Measurements from ENCODE around the gene SDK2.
"Not testable (repeated sequence)": the region's sequence is repeated elsewhere in the genome, so short reads cannot be mapped to it uniquely, and the experiment has no call there.

The SDK2 gene

GRCh38 chr17:73316919-73317505 lies 327.2 kb downstream of the SDK2 start:
- peak; percentile 43 for DNase-seq (ENCODE audit: low read depth)
- H3K4me3 ChIP-seq (ENCODE audit: low read length): no peak overlapping the region
- no peak for TF ChIP-seq CTCF (conservative IDR thresholded peaks at IDR 0.05; ENCODE audit: low read length)

DNA sequence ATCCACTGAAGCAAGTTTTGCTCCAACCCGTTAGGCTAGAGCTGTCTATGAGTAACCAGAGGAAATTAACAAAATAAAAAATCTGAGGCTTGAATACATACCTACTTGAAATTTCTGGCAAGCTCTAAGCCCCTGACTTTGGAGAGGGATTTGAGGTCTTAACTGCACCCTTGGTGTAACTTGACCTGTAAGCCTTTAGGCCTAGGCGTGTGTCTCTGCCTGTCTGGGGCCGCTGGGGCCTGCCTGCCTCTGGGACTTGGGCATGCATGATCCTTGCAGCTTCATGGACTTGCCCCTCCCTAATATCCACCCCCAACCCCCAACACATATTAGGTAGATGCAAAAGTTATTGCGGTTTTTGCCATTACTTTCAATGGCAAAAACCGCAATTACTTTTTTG lies 328.8 kb downstream of the SDK2 start:
- DNase-seq (ENCODE audit: low read depth): no peak
- H3K4me3 ChIP-seq (ENCODE audit: low read length): no peak overlapping the region
- TF ChIP-seq CTCF (conservative IDR thresholded peaks at IDR 0.05; ENCODE audit: low read length): no peak

- TF ChIP-seq CTCF (conservative IDR thresholded peaks at IDR 0.05; ENCODE audit: low read length): no peak
- no peak overlapping the region for H3K4me3 ChIP-seq (ENCODE audit: low read length)
- DNase-seq (ENCODE audit: low read depth): no peak
These were observed 330.6 kb downstream of the SDK2 start for GRCh38 chr17:73313526-73314127.

DNA sequence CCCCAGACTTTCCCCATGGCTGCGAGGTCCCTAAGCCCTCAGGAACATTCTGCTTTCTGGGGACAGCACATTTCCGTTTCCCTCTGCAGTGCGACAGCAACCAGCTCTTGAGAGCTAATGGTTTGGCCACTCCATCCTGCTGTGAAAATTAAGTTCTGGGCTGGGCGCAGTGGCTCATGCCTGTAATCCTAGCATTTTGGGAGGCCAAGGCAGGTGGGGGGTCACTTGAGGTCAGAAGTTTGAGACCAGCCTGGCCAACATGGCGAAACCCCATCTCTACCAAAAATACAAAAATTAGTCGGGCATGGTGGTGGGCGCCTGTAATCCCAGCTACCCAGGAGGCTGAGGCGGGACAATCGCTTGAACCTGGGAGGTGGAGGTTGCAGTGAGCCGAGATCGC lies 331.4 kb downstream of the SDK2 start:
- not testable (repeated sequence) for DNase-seq (ENCODE audit: low read depth); H3K4me3 ChIP-seq (ENCODE audit: low read length)

GRCh38 chr17:73311781-73312641 lies 332.2 kb downstream of the SDK2 start, which contains the start of gene CDC42EP4:
Gene CDC42EP4, minus strand, starts transcription at chr17:73312001. Its CDS starts 25,501 bp downstream, at chr17:73286500.
- TF ChIP-seq CTCF (conservative IDR thresholded peaks at IDR 0.05; ENCODE audit: low read length): no peak
- H3K4me3 ChIP-seq (ENCODE audit: low read length): peak within 1 kb of the TSS; percentile 95
- peak; percentile 93 for DNase-seq (ENCODE audit: low read depth)

GRCh38 chr17:73311428-73311780 lies 332.8 kb downstream of the SDK2 start:
- H3K4me3 ChIP-seq (ENCODE audit: low read length): peak overlapping the region; percentile 95
- TF ChIP-seq CTCF (conservative IDR thresholded peaks at IDR 0.05; ENCODE audit: low read length): no peak
- DNase-seq (ENCODE audit: low read depth): no peak

GRCh38 chr17:73309727-73310596 lies 334.3 kb downstream of the SDK2 start:
- DNase-seq (ENCODE audit: low read depth): no peak
- no peak for TF ChIP-seq CTCF (conservative IDR thresholded peaks at IDR 0.05; ENCODE audit: low read length)
- peak overlapping the region; percentile 95 for H3K4me3 ChIP-seq (ENCODE audit: low read length)

DNA sequence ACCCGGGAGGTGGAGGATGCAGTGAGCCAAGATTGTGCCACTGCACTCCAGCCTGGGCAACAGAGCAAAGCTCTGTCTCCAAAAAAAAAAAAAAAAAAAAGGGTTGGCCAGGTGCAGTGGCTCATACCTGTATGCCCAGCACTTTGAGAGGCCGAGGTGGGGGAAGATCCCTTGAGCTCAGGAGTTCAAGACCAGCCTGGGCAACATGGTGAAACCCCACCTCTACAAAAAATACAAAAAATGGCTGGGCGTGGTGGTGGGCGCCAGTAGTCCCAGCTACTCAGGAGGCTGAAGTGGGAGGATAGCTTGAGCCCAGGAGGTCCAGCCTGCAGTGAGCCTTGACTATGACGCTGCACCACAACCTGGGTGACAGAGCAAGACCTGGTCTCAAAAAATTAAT lies 335.3 kb downstream of the SDK2 start:
- DNase-seq (ENCODE audit: low read depth): not testable (repeated sequence)
- peak overlapping the region; percentile 95 for H3K4me3 ChIP-seq (ENCODE audit: low read length)
